GM21717 (cell line): ENCODE data around the gene PLCB3.

Source experiments
- ATAC-seq: cut with Tn5 transposase; IDR thresholded peaks from one replicate; pipeline ENCODE4 v1.9.1; 2021; ENCODE audit warnings: mild to moderate bottlenecking, moderate library complexity; ENCODE audit not compliant: unreplicated experiment

Gene PLCB3

GRCh38 chr11:64251016-64251752 is at the start of gene PLCB3:
Gene PLCB3, plus strand, starts transcription at chr11:64251530. Its CDS starts 120 bp downstream, at chr11:64251650.
- ATAC-seq = no peak

GRCh38 chr11:64201543-64201942 is 49.8 kb upstream of the PLCB3 start:
- no peak for ATAC-seq

- no peak for ATAC-seq
Measured at GRCh38 chr11:64202992-64203391, 48.3 kb upstream of the PLCB3 start.

GRCh38 chr11:64203421-64204079 is 47.8 kb upstream of the PLCB3 start:
- no peak for ATAC-seq

- ATAC-seq = no peak
Measured at GRCh38 chr11:64204080-64204440, 47.3 kb upstream of the PLCB3 start.

GRCh38 chr11:64204464-64204989 is 46.8 kb upstream of the PLCB3 start:
- ATAC-seq = no peak

- ATAC-seq = no peak
Measured at GRCh38 chr11:64206457-64207255, 44.7 kb upstream of the PLCB3 start, which contains the start of gene FERMT3. Gene FERMT3, plus strand, starts transcription at chr11:64206721. Its CDS starts 644 bp downstream, at chr11:64207365.

GRCh38 chr11:64207256-64208085 is 43.9 kb upstream of the PLCB3 start:
- peak; percentile 42 for ATAC-seq

- ATAC-seq = no peak
Measured at GRCh38 chr11:64208086-64208795, 43.1 kb upstream of the PLCB3 start.

- ATAC-seq = no peak
Measured at GRCh38 chr11:64208796-64209562, 42.4 kb upstream of the PLCB3 start.

GRCh38 chr11:64209563-64209843 is 41.8 kb upstream of the PLCB3 start:
- ATAC-seq = no peak

- ATAC-seq = no peak
Measured at GRCh38 chr11:64210301-64211020, 40.9 kb upstream of the PLCB3 start.

- ATAC-seq = no peak
Measured at GRCh38 chr11:64211181-64211872, 40.0 kb upstream of the PLCB3 start.

- no peak for ATAC-seq
Measured at GRCh38 chr11:64216879-64217278, 34.5 kb upstream of the PLCB3 start.

GRCh38 chr11:64218628-64219353 is 32.5 kb upstream of the PLCB3 start:
- ATAC-seq = no peak

GRCh38 chr11:64219354-64219684 is 32.0 kb upstream of the PLCB3 start:
- no peak for ATAC-seq

- ATAC-seq = no peak
Measured at GRCh38 chr11:64219755-64220154, 31.6 kb upstream of the PLCB3 start.

GRCh38 chr11:64220271-64220670 is 31.1 kb upstream of the PLCB3 start:
- no peak for ATAC-seq
